ENCODE data around the gene CD38.

- TF ChIP-seq, protein P1, sequence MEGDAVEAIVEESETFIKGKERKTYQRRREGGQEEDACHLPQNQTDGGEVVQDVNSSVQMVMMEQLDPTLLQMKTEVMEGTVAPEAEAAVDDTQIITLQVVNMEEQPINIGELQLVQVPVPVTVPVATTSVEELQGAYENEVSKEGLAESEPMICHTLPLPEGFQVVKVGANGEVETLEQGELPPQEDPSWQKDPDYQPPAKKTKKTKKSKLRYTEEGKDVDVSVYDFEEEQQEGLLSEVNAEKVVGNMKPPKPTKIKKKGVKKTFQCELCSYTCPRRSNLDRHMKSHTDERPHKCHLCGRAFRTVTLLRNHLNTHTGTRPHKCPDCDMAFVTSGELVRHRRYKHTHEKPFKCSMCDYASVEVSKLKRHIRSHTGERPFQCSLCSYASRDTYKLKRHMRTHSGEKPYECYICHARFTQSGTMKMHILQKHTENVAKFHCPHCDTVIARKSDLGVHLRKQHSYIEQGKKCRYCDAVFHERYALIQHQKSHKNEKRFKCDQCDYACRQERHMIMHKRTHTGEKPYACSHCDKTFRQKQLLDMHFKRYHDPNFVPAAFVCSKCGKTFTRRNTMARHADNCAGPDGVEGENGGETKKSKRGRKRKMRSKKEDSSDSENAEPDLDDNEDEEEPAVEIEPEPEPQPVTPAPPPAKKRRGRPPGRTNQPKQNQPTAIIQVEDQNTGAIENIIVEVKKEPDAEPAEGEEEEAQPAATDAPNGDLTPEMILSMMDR (conservative IDR thresholded peaks at IDR 0.05 in 1 of 2, IDR thresholded peaks at IDR 0.05 in 1 of 2; ENCODE audit: low read depth in 1 of 2, low read length in 2 of 2): no peak
- no peak for TF ChIP-seq EZH2 (IDR thresholded peaks at IDR 0.05; ENCODE audit: low read length, missing control alignments)
Observed at GRCh38 chr4:15809058-15809457, 30.9 kb downstream of the CD38 start.

Measured in fibroblast of lung (primary cell).